ENCODE measurements around the gene TIGIT.
"Not testable (repeated sequence)": the region's sequence is repeated elsewhere in the genome, so short reads cannot be mapped to it uniquely, and the experiment has no call there.

TIGIT gene

GRCh38 chr3:114293838-114294535, at the start of gene TIGIT:
Gene TIGIT, plus strand, starts transcription at chr3:114294028. Its CDS starts 34 bp downstream, at chr3:114294062.
- DNase-seq (ENCODE audit: low spot score), result no peak

DNA sequence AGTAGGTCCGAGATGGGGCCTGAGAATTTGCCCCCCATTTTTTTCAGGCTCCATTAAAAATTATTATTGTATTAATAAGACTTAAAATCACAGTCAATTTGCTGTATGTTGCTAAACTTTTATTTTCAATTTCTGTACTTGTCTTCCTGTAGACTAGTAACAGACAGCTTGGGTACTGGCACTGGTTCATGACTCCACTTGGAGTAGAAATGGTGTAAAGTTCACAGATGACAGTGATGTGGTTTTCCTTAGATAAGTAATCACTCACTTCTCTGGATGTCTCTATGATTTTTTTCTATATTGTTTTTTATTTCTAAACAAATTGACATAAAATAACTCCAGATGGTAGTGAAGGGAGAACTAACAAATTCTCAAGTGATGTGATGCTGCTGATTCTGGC, 40.9 kb upstream of the TIGIT start:
- no peak for DNase-seq (ENCODE audit: low spot score)

GRCh38 chr3:114253505-114253904, 40.3 kb upstream of the TIGIT start:
- DNase-seq (ENCODE audit: low spot score), result no peak

DNA sequence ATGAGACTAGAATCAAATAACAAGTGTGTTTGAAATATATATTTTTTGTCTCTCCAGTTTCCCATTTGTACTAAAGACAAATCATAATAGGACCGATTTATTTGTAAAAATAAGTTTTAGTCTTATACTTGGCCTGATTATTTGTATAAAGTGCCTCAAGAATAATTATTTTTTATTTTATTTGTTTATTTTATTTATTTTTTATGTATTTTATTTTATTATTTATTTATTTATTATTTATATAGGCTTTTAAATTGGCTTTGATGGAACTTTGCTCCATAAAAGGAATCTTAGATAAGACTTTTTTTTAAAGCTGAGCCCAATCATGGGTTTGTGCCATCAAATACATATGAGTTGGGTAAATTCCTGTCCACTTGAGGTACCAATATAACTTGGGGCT, 34.3 kb upstream of the TIGIT start:
- DNase-seq (ENCODE audit: low spot score), result no peak

DNA sequence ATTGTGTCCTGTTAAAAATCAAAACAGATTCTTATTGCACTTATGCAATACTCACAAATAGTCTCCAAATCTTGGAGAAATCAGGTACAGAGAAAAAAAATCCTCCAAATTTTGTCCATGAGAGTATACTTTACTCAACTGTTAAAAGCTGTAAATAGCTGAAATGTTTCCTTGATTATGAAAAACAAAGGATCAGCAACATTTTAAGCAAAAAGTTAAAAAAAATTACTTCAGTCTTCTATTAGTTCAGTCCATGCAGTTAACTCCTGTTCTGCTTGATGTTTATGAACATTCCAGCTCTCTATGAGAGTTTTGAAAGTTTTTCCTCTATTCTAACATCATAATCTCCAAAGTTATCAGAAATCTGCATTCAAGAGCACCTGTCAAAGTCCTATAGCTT, 33.7 kb upstream of the TIGIT start:
- no peak for DNase-seq (ENCODE audit: low spot score)

- no peak for DNase-seq (ENCODE audit: low spot score)
Measured at GRCh38 chr3:114270019-114270418, 23.8 kb upstream of the TIGIT start.

GRCh38 chr3:114272271-114272670, 21.6 kb upstream of the TIGIT start:
- DNase-seq (ENCODE audit: low spot score), result no peak

- DNase-seq (ENCODE audit: low spot score), result no peak
Measured at GRCh38 chr3:114274929-114275328, 18.9 kb upstream of the TIGIT start.

DNA sequence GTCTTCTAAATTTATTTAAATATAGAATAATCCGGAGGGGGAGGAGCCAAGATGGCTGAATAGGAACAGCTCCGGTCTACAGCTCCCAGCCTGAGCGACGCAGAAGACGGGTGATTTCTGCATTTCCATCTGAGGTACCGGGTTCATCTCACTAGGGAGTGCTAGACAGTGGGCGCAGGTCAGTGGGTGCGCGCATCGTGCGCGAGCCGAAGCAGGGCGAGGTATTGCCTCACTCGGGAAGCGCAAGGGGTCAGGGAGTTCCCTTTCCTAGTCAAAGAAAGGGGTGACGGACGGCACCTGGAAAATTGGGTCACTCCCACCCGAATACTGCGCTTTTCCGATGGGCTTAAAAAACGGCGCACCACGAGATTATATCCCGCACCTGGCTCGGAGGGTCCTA, 17.0 kb upstream of the TIGIT start:
- DNase-seq (ENCODE audit: low spot score), result not testable (repeated sequence)

DNA sequence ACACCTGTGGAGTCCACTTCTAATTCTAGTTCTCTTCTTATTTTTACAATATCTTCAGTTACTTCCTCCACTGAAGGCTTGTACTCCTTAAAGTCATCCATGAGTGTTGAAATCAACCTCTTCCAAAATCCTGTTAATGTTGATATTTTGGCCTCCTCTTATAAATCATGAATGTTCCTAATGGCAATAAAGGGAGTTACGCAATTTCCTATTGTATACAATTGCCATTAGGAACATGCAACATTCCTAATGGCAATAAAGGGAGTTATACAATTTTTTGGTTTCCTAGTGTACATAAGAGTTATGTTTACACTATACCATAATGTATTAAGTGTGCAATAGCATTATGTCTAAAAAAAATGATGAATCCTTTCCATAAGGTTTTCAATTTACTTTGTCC, 9.2 kb upstream of the TIGIT start:
- DNase-seq (ENCODE audit: low spot score), result no peak

DNA sequence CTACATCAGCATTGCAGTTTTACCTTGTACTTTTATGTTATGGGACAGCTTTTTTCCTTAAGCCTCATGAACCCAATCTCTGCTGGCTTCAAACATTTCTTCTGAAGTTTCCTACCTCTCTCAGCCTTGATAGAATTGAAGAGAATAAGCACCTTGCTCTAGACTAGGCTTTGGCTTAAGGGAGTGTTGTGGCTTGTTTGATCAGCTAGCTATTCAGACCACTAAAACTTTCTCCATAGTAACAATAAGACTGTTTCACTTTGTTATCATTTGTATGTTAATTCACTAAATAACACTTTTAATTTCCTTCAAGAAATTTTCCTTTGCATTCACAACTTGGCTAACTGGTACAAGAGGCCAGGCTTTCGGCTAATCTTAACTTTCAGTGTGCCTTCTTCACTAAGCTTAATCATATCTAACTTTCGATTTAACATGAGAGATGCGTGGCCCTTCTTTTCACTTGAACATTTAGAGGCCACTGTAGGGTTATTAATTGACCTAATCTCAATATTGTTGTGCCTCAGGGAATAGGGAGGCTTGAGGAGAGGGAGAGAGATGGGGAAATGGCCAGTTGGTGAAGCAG, 8.1 kb upstream of the TIGIT start:
- no peak for DNase-seq (ENCODE audit: low spot score)

DNA sequence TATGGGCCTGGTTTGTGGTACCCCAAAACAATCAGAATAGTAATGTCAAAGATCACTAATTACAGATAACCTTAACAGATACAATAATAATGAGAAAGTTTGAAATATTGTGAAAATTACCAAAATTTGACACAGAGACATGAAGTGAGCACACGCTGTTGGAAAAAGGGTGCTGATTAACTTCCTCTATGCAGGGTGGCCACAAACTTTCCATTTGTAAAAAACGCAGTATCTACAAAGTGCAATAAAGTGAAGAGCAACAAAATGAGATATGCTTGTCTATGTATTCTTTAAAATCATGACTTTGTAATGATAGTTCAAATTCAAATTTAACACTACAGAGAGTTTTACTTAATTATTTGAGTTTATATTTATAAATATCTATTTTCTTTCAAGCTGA, 7.6 kb upstream of the TIGIT start:
- DNase-seq (ENCODE audit: low spot score), result no peak

- no peak for DNase-seq (ENCODE audit: low spot score)
Measured at GRCh38 chr3:114290911-114291901, 2.6 kb upstream of the TIGIT start.

DNA sequence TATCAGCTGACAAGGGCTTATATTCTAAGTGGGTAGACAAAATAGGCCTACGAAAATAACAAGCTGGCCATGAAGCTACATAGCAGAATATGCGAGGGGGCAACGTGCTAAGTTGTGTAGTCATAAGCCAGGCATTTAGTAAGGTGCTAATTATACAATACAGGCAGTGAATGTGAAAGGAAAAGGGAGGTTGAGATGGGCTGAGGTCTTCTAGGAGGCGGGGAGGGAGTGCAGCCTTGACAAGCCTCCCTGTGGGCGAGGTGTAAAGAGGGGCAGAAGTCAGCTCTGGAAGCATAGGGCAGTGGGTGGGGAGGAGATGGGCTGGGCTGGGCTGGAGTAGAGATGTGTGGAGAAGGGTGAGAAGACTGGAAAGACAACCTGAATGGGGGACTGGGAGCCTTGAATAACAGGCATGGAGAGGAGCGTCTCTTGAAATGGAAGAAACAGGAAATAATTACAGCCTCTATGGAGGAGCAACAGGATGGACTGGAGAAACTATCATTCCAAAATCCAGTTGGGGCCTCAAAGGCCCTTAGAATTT, 1.2 kb downstream of the TIGIT start:
- no peak for DNase-seq (ENCODE audit: low spot score)

DNA sequence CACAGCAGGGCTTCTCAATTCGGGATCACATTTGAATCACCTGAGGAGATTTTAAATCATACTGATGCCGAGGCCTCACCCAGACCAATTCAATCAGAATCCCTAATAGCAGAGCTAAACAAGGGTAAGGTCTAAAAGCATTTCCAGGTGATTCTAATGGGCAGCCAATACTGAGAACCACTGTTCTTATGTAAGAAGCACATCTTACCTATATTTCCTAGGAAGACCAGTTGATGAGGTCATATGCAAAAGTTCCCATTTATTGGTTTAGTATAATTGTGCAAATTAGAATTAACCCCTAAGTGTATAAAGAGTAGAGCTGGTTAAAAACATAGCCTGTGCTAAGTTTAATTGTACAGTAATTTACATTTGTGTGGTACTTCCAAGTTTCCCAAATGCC, 2.1 kb downstream of the TIGIT start:
- no peak for DNase-seq (ENCODE audit: low spot score)

DNA sequence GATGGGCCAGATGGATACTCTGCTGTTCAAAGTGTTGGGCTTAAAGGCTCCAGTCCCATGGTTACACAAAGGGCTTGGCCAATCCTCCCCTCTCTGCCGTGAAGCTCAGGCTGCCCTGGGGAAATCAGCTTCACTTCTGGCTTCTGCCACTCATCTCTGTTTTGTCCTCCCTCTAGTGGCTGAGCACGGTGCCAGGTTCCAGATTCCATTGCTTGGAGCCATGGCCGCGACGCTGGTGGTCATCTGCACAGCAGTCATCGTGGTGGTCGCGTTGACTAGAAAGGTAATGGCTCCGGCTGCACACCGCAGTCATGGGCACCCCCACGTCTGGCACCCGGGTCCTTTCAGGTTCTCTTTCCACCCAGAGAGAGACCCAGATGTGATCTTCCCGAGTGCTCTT, 5.6 kb downstream of the TIGIT start:
- peak; percentile 19 for DNase-seq (ENCODE audit: low spot score)

- no peak for DNase-seq (ENCODE audit: low spot score)
Measured at GRCh38 chr3:114299941-114300624, 6.3 kb downstream of the TIGIT start.

DNA sequence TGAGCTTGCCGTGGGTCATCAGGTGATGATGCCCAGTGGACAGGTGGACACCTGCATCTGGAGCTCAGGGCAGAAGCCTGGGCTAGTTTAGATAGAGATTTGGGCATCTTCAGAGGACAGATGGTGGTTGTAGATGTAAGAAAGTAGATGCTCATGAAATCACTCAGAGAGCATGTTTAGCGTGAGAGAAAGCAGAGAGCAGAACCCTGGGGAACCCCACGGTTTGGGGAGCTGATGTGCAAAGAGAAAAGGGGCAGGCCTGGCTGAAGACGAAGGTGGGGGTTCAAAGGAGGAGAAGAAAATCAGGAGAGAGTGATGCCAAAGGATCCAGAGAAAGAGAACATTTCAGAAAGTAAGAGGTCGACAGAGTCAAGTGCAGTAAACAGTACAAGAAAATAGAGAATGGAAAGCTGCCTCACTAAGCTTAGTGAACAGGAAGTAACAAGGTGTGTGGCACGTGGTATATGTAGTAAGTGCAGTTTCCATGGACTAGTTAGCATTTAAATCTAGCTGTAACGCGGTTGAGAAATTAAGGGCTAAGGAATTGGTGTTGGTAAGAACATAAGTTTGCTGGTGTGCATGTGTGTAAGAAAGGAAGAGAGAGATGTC, 13.5 kb downstream of the TIGIT start:
- DNase-seq (ENCODE audit: low spot score), result no peak

- DNase-seq (ENCODE audit: low spot score), result no peak
Measured at GRCh38 chr3:114307832-114308231, 14.0 kb downstream of the TIGIT start.

DNA sequence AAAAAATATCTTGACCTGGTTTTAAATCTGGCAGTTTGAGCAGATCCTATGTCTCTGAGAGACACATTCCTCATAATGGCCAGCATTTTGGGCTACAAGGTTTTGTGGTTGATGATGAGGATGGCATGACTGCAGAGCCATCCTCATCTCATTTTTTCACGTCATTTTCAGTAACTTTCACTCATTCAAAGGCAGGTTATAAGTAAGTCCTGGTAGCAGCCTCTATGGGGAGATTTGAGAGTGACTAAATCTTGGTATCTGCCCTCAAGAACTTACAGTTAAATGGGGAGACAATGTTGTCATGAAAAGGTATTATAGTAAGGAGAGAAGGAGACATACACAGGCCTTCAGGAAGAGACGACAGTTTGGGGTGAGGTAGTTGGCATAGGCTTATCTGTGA, 14.5 kb downstream of the TIGIT start:
- DNase-seq (ENCODE audit: low spot score), result no peak

DNA sequence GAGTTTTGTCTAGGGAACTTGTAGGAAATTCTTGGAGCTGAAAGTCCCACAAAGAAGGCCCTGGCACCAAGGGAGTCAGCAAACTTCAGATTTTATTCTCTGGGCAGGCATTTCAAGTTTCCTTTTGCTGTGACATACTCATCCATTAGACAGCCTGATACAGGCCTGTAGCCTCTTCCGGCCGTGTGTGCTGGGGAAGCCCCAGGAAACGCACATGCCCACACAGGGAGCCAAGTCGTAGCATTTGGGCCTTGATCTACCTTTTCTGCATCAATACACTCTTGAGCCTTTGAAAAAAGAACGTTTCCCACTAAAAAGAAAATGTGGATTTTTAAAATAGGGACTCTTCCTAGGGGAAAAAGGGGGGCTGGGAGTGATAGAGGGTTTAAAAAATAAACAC, 15.0 kb downstream of the TIGIT start:
- DNase-seq (ENCODE audit: low spot score), result no peak

DNA sequence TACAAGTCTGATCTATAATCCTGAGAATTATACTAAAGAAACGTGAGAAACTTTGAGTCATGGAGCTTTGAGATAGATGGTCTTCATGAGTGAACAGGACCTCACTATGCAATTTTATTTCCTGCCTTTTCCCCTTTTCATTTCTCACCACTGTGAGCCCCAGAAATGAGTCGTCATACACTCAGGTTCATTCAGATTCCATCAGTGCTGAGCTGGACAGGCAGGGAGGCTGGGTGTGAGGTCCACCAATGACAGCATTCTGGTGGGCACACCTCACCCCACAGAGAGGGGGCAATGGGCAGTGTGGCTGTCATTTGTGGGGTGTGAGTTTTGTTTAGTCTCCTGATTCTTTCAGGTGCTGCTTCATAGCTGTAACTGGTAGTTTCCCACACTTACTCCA, 16.9 kb downstream of the TIGIT start:
- no peak for DNase-seq (ENCODE audit: low spot score)

Measured in LoVo (cell line).